ENCODE measurements around the gene THAP4. TPM values are rescaled to one million over a fixed set of nuclear protein-coding genes. Genes with fewer than 3 reads are reported as not detected.

The THAP4 gene
- total and polyA plus RNA-seq, 2 of the 13 experiments (the other 11 are each of a cell fraction or from before 2014, with no cell fraction given), result 59.7 to 75.7 TPM

GRCh38 chr2:241653210-241653750, 16.3 kb upstream of the THAP4 start (continued):
- TF ChIP-seq KIAA2018 (CRISPR knock-in tag; IDR thresholded peaks at IDR 0.05; ENCODE audit: borderline replicate concordance), result no peak
- no peak for TF ChIP-seq SMARCE1 (IDR thresholded peaks at IDR 0.05; ENCODE audit: borderline replicate concordance)
- TF ChIP-seq ZMYM4 (CRISPR knock-in tag; IDR thresholded peaks at IDR 0.05), result no peak
- TF ChIP-seq ZNF337 (CRISPR knock-in tag; IDR thresholded peaks at IDR 0.05; ENCODE audit: borderline replicate concordance, low read depth), result no peak
- TF ChIP-seq, protein P1, sequence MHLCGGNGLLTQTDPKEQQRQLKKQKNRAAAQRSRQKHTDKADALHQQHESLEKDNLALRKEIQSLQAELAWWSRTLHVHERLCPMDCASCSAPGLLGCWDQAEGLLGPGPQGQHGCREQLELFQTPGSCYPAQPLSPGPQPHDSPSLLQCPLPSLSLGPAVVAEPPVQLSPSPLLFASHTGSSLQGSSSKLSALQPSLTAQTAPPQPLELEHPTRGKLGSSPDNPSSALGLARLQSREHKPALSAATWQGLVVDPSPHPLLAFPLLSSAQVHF (CRISPR knock-in tag; IDR thresholded peaks at IDR 0.05), result no peak; the same call in 1 of the 2 replicates
- TF ChIP-seq, protein P2, sequence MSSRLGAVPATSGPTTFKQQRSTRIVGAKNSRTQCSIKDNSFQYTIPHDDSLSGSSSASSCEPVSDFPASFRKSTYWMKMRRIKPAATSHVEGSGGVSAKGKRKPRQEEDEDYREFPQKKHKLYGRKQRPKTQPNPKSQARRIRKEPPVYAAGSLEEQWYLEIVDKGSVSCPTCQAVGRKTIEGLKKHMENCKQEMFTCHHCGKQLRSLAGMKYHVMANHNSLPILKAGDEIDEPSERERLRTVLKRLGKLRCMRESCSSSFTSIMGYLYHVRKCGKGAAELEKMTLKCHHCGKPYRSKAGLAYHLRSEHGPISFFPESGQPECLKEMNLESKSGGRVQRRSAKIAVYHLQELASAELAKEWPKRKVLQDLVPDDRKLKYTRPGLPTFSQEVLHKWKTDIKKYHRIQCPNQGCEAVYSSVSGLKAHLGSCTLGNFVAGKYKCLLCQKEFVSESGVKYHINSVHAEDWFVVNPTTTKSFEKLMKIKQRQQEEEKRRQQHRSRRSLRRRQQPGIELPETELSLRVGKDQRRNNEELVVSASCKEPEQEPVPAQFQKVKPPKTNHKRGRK (CRISPR knock-in tag; IDR thresholded peaks at IDR 0.05), result no peak
- peak; percentile 74; the same call in 1 of the 2 replicates for TF ChIP-seq ZNF430 (CRISPR knock-in tag; IDR thresholded peaks at IDR 0.05)
- no peak for TF ChIP-seq ZNF672 (CRISPR knock-in tag; IDR thresholded peaks at IDR 0.05)
- no peak for TF ChIP-seq ZNF773 (CRISPR knock-in tag; IDR thresholded peaks at IDR 0.05; ENCODE audit: borderline replicate concordance)
- TF ChIP-seq ZNF362 (CRISPR knock-in tag; IDR thresholded peaks at IDR 0.05; ENCODE audit: borderline replicate concordance), result peak; percentile 16; the same call in 1 of the 2 replicates
- TF ChIP-seq SRF (IDR thresholded peaks at IDR 0.05; ENCODE audit: low read depth, low read length), result no peak
- TF ChIP-seq, protein P3, sequence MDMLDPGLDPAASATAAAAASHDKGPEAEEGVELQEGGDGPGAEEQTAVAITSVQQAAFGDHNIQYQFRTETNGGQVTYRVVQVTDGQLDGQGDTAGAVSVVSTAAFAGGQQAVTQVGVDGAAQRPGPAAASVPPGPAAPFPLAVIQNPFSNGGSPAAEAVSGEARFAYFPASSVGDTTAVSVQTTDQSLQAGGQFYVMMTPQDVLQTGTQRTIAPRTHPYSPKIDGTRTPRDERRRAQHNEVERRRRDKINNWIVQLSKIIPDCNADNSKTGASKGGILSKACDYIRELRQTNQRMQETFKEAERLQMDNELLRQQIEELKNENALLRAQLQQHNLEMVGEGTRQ (IDR thresholded peaks at IDR 0.05; ENCODE audit: low read depth, low read length), result no peak
- TF ChIP-seq, protein P3 (CRISPR knock-in tag; IDR thresholded peaks at IDR 0.05; ENCODE audit: borderline replicate concordance), result no peak
- TF ChIP-seq ATF1 (CRISPR knock-in tag; IDR thresholded peaks at IDR 0.05), result no peak
- peak; percentile 46; the same call in 1 of the 2 replicates for TF ChIP-seq BORCS8-MEF2B (CRISPR knock-in tag; IDR thresholded peaks at IDR 0.05)
- no peak for TF ChIP-seq GTF2F1 (IDR thresholded peaks at IDR 0.05; ENCODE audit: low read length)
